Stomach (tissue), 9 donors: ENCODE data around the gene ERI3. TPM values are rescaled to one million over a fixed set of nuclear protein-coding genes. Genes with fewer than 3 reads are reported as not detected.

Experiments used
- DNase-seq, 2 donors: peaks; one replicate each; pipeline versions ENCODE4 v3.0.0 to v3.0.0-alpha.2; 2013 to 2019
- H3K27ac ChIP-seq, 5 donors: fragments of 200-600 bp in 4 of 5; sonication (generic) in 4 of 5; one replicate each; pipeline ENCODE4 v1.5.1; 2013 to 2019; ENCODE audit warnings: mild to moderate bottlenecking in 1 of 5, moderate library complexity in 1 of 5
- H3K27me3 ChIP-seq, 3 donors: fragments of 200-600 bp; sonication (generic); one replicate each; pipeline ENCODE4 v1.5.1; 2017 to 2019; ENCODE audit warnings: mixed run types in 1 of 3
- H3K36me3 ChIP-seq, 4 donors: fragments of 200-600 bp; sonication (generic); 1 replicate in 3 of 4; 2 replicates in 1 of 4; pipeline ENCODE4 v1.5.1; 2016 to 2019
- H3K4me1 ChIP-seq, 4 donors: fragments of 200-600 bp; sonication (generic); one replicate each; pipeline ENCODE4 v1.5.1; 2016 to 2019
- H3K4me3 ChIP-seq, 4 donors: fragments of 200-600 bp; sonication (generic) in 3 of 4; one replicate each; pipeline ENCODE4 v1.5.1; 2016 to 2019; ENCODE audit warnings: mild to moderate bottlenecking in 1 of 4
- H3K9me3 ChIP-seq, 4 donors: fragments of 200-600 bp; sonication (generic); one replicate each; pipeline ENCODE4 v1.5.1; 2016 to 2019
- CTCF ChIP-seq, 7 experiments: fragments of 450-650 bp in 4 of 7; fragments of 200-600 bp in 3 of 7; sonication (generic) in 3 of 7; IDR thresholded peaks; one replicate each; pipeline ENCODE4 v1.5.1; 2016 to 2019; ENCODE audit warnings: antibody characterized with exemption in 7 of 7, control low read depth in 2 of 7, mild to moderate bottlenecking in 1 of 7
- EP300 ChIP-seq: sonication (generic); formaldehyde crosslinking; IDR thresholded peaks from one replicate; pipeline ENCODE4 v1.6.1; 2017; ENCODE audit warnings: antibody characterized with exemption
- POLR2A ChIP-seq, 4 donors: fragments of 450-650 bp; IDR thresholded peaks; one replicate each; pipeline ENCODE4 v1.6.1; 2016; ENCODE audit warnings: antibody characterized with exemption in 4 of 4, control low read depth in 2 of 4, mild to moderate bottlenecking in 1 of 4, moderate library complexity in 1 of 4
- POLR2AphosphoS5 ChIP-seq, 3 donors: sonication (generic); formaldehyde crosslinking; IDR thresholded peaks; one replicate each; pipeline ENCODE4 v1.6.1; 2016; ENCODE audit warnings: antibody characterized with exemption in 3 of 3
- WGBS, 5 donors: extraction: QIAGEN DNeasy Blood & Tissue Kit in 3 of 5; methylation state at CpG; one replicate each; pipeline versions ENCODE4 v1.1.5 to v1.1.7; 2013 to 2018; 5-methylcytosine and 5-hydroxymethylcytosine counted together
- intact Hi-C: fragments of 100-400 bp; cut with DNase I; formaldehyde crosslinking; loops from one replicate; pipeline ENCODE4 v1.15.1; 2023; ENCODE audit warnings: low total_unique reads
- polyA plus RNA-seq, 3 donors: library from polyadenylated mRNA; stranded (reverse); fragments of 200-250 nt; gene quantifications; one replicate each; pipeline ENCODE4 v1.2.3, GENCODE V29; 2013
- total RNA-seq, 5 donors: library from RNA; depleted of rRNA; stranded (reverse); fragments of >200 nt; gene quantifications; one replicate each; pipeline versions ENCODE4 v1.1.0 to v1.2.3, GENCODE V29; 2014 to 2016
- donor health status: healthy with polysubstance abuse.
- donor health status: Bipolar disorder and iron deficiency.
- donor health status: healthy.

ERI3 gene
- total and polyA plus RNA-seq, 8 donors, result 18.7 to 110 (median 30.1) TPM

- no peak for TF ChIP-seq CTCF (IDR thresholded peaks at IDR 0.05)
- no peak for TF ChIP-seq POLR2AphosphoS5 (IDR thresholded peaks at IDR 0.05)
- no peak for TF ChIP-seq EP300
- no peak for TF ChIP-seq POLR2A (IDR thresholded peaks at IDR 0.05)
Measured at GRCh38 chr1:44261171-44261817, 93.8 kb downstream of the ERI3 start.

GRCh38 chr1:44260792-44261170 lies 94.3 kb downstream of the ERI3 start:
- Histone ChIP-seq H3K27ac (no peak overlapping the region), H3K4me3 (no peak overlapping the region), H3K9me3 (no peaks in the 10 kb centered on the region), H3K27me3 (no peaks in the 10 kb centered on the region), H3K4me1 (peaks cover 0 to 34% (median 15%) of the 10 kb centered on the region in 4 donors), H3K36me3 (peaks cover 0 to 23% (median 11%) of the 10 kb centered on the region in 4 donors)
- intact Hi-C loops, result no loop called here
- 40 to 69% (median 50%) methylated on average over 4 of the region's 4 CpGs for WGBS, 5 donors
- no peak for TF ChIP-seq CTCF (IDR thresholded peaks at IDR 0.05)
- TF ChIP-seq POLR2A (IDR thresholded peaks at IDR 0.05), result no peak
- TF ChIP-seq EP300, result no peak
- TF ChIP-seq POLR2AphosphoS5 (IDR thresholded peaks at IDR 0.05), result no peak
- DNase-seq, result peak in 1 of 2 donors; percentile 54

More at GRCh38 chr1:44261171-44261817, 93.8 kb downstream of the ERI3 start:
- peaks cover 0 to 34% (median 15%) of the 10 kb centered on the region in 4 donors for H3K4me1 ChIP-seq
- peak in 1 of 2 donors; percentile 49 for DNase-seq
- intact Hi-C loops, result no loop called here
- 80 to 93% (median 90%) methylated on average over 27 of the region's 27 CpGs for WGBS, 5 donors
- no peak overlapping the region for H3K27ac ChIP-seq
- H3K9me3 ChIP-seq, result no peaks in the 10 kb centered on the region
- H3K4me3 ChIP-seq, result no peak overlapping the region
- H3K27me3 ChIP-seq, result no peaks in the 10 kb centered on the region
- peaks cover 0 to 19% (median 11%) of the 10 kb centered on the region in 4 donors for H3K36me3 ChIP-seq

GRCh38 chr1:44259090-44259489 lies 96.0 kb downstream of the ERI3 start:
- Histone ChIP-seq H3K27ac (no peak overlapping the region), H3K9me3 (no peaks in the 10 kb centered on the region), H3K4me3 (no peak overlapping the region), H3K27me3 (no peaks in the 10 kb centered on the region), H3K4me1 (peaks cover 0 to 34% (median 15%) of the 10 kb centered on the region in 4 donors), H3K36me3 (peaks cover 0 to 24% (median 11%) of the 10 kb centered on the region in 4 donors)
- no peak for DNase-seq
- intact Hi-C loops, result no loop called here
- no peak for TF ChIP-seq CTCF (IDR thresholded peaks at IDR 0.05)
- WGBS, 5 donors, result 70 to 85% (median 81%) methylated on average over 2 of the region's 2 CpGs

GRCh38 chr1:44256762-44257554 lies 98.1 kb downstream of the ERI3 start:
- H3K4me1 ChIP-seq, result peaks cover 0 to 15% (median 10%) of the 10 kb centered on the region in 4 donors
- no peaks in the 10 kb centered on the region for H3K27me3 ChIP-seq
- no peak overlapping the region for H3K27ac ChIP-seq
- intact Hi-C loops, result no loop called here
- no peak for DNase-seq
- H3K36me3 ChIP-seq, result peaks cover 0 to 30% (median 11%) of the 10 kb centered on the region in 4 donors
- 85 to 94% (median 92%) methylated on average over 10 of the region's 10 CpGs for WGBS, 5 donors
- TF ChIP-seq CTCF (IDR thresholded peaks at IDR 0.05) (no peak), POLR2AphosphoS5 (IDR thresholded peaks at IDR 0.05) (no peak), EP300 (no peak), POLR2A (IDR thresholded peaks at IDR 0.05) (no peak)
- H3K4me3 ChIP-seq, result no peak overlapping the region
- no peaks in the 10 kb centered on the region for H3K9me3 ChIP-seq
